Keratinocyte (primary cell): ENCODE measurements around the gene PCDHGB5. TPM values are rescaled to one million over a fixed set of nuclear protein-coding genes. Genes with fewer than 3 reads are reported as not detected.
"Not testable (repeated sequence)": the region's sequence is repeated elsewhere in the genome, so short reads cannot be mapped to it uniquely, and the experiment has no call there.

Experiments
- DNase-seq: peaks from one replicate; pipeline ENCODE4 v3.0.0-alpha.2; 2011; ENCODE audit warnings: low read depth, missing footprints, low spot score
- FAIRE-seq: peaks from 2 replicates; lab custom pipeline; 2011; peaks lifted over from hg19 to GRCh38; lab: Jason Lieb, UNC
- H2AFZ ChIP-seq: 2 replicates; pipeline ENCODE4 v1.6.0; 2012; ENCODE audit warnings: low read length, control low read depth, inconsistent platforms; ENCODE audit not compliant: control insufficient read depth
- H3K27ac ChIP-seq: 2 replicates; pipeline ENCODE4 v1.5.1; 2011; ENCODE audit warnings: low read length; ENCODE audit not compliant: control insufficient read depth, insufficient read depth
- H3K27me3 ChIP-seq: 3 replicates; pipeline ENCODE4 v1.6.0; 2011; ENCODE audit warnings: low read length; ENCODE audit not compliant: control insufficient read depth, insufficient read depth; ENCODE audit errors: extremely low read depth
- H3K36me3 ChIP-seq, 2 experiments: 2 replicates in 1 of 2; 3 replicates in 1 of 2; pipeline ENCODE4 v1.5.1; 2011; ENCODE audit warnings: low read length in 2 of 2, mild to moderate bottlenecking in 1 of 2; ENCODE audit not compliant: control insufficient read depth in 2 of 2, insufficient read depth in 2 of 2; ENCODE audit errors: extremely low read depth in 1 of 2
- H3K4me1 ChIP-seq: 3 replicates; pipeline ENCODE4 v1.5.1; 2011; ENCODE audit warnings: low read length; ENCODE audit not compliant: control insufficient read depth, insufficient read depth; ENCODE audit errors: extremely low read depth
- H3K4me2 ChIP-seq: 3 replicates; pipeline ENCODE4 v1.6.0; 2011; ENCODE audit warnings: low read depth, low read length; ENCODE audit not compliant: control insufficient read depth, insufficient read depth; ENCODE audit errors: extremely low read depth
- H3K4me3 ChIP-seq, 3 experiments: fragments of 200-600 bp in 1 of 3; sonication (generic) in 1 of 3; 2 replicates in 2 of 3; 3 replicates in 1 of 3; pipeline ENCODE4 v1.5.1; 2011 to 2016; ENCODE audit warnings: low read length in 3 of 3, mild to moderate bottlenecking in 3 of 3, control low read depth in 2 of 3, inconsistent platforms in 1 of 3, low read depth in 1 of 3, mixed read lengths in 1 of 3, mixed run types in 1 of 3, moderate library complexity in 1 of 3; ENCODE audit not compliant: control insufficient read depth in 2 of 3, insufficient read depth in 2 of 3; ENCODE audit errors: extremely low read depth in 1 of 3
- H3K79me2 ChIP-seq: 2 replicates; pipeline ENCODE4 v1.6.0; 2012; ENCODE audit warnings: low read length; ENCODE audit not compliant: control insufficient read depth, insufficient read depth
- H3K9ac ChIP-seq: 3 replicates; pipeline ENCODE4 v1.6.0; 2011; ENCODE audit warnings: low read length; ENCODE audit not compliant: control insufficient read depth, insufficient read depth; ENCODE audit errors: extremely low read depth
- H3K9me1 ChIP-seq: 3 replicates; pipeline ENCODE4 v1.6.0; 2011; ENCODE audit warnings: low read length; ENCODE audit not compliant: control insufficient read depth, insufficient read depth; ENCODE audit errors: extremely low read depth
- H3K9me3 ChIP-seq: 2 replicates; pipeline ENCODE4 v1.5.1; 2012; ENCODE audit warnings: low read depth, low read length; ENCODE audit not compliant: control insufficient read depth
- H4K20me1 ChIP-seq: 3 replicates; pipeline ENCODE4 v1.6.0; 2011; ENCODE audit warnings: low read length; ENCODE audit not compliant: control insufficient read depth, insufficient read depth; ENCODE audit errors: extremely low read depth
- EZH2 ChIP-seq: IDR thresholded peaks from one replicate; pipeline ENCODE4 v1.6.1; 2012; ENCODE audit warnings: inconsistent platforms, mild to moderate bottlenecking, low read length, moderate library complexity
- dilution Hi-C: fragments of 300-500 bp; cut with MboI; formaldehyde crosslinking; loops from one replicate; pipeline ENCODE4 v1.7.0; 2020; ENCODE audit warnings: low sequenced_read_pairs; ENCODE audit not compliant: extremely low pct_ligation_motif_present
- polyA plus RNA-seq, 5 experiments: library from polyadenylated mRNA; depleted of rRNA in 3 of 5; stranded (reverse) in 3 of 5; stranded (forward) in 1 of 5; unstranded in 1 of 5; fragments of >200 nt; gene quantifications; 1 replicate in 1 of 5; 2 replicates in 3 of 5; 3 replicates in 1 of 5; pipeline versions ENCODE4 v1.2.1 to v1.2.3, GENCODE V29; 2011 to 2012; ENCODE audit warnings: missing spikeins in 2 of 5, low read depth in 1 of 5, low replicate concordance in 1 of 5
- TF ChIP-seq, protein P1 (sequence below), 3 experiments: IDR thresholded peaks in 1 of 3; conservative IDR thresholded peaks in 1 of 3; optimal IDR thresholded peaks in 1 of 3; 2 replicates in 2 of 3; 3 replicates in 1 of 3; pipeline versions ENCODE3 to v1.5.1; 2011; ENCODE audit warnings: low read length in 3 of 3, mild to moderate bottlenecking in 3 of 3, moderate library complexity in 2 of 3, control low read depth in 1 of 3, inconsistent platforms in 1 of 3; ENCODE audit not compliant: insufficient read depth in 2 of 3; ENCODE audit errors: extremely low read depth in 1 of 3

PCDHGB5 gene
- polyA plus RNA-seq, 1 donor (not counting 4 experiments of a cell fraction or from before 2014, with no cell fraction given), result 1.8 TPM

DNA sequence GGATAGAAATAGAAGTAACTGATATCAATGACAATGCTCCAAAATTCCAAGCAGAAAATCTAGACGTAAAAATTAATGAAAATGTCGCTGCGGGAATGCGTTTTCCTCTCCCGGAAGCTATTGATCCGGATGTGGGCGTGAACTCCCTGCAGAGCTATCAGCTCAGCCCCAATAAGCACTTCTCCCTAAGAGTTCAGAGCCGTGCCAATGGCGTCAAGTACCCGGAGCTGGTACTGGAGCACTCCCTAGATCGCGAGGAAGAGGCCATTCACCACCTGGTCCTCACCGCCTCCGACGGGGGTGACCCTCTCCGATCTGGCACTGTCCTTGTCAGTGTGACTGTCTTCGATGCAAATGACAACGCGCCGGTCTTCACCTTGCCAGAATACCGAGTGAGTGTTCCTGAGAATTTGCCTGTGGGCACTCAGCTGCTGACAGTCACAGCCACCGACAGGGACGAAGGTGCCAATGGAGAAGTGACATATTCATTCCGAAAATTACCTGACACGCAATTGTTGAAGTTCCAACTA, 15.9 kb downstream of the PCDHGB5 start:
- dilution Hi-C loops, result no loop called here
- H2AFZ ChIP-seq, result peak overlapping the region; percentile 80
- no peak for TF ChIP-seq EZH2
- TF ChIP-seq, protein P1, sequence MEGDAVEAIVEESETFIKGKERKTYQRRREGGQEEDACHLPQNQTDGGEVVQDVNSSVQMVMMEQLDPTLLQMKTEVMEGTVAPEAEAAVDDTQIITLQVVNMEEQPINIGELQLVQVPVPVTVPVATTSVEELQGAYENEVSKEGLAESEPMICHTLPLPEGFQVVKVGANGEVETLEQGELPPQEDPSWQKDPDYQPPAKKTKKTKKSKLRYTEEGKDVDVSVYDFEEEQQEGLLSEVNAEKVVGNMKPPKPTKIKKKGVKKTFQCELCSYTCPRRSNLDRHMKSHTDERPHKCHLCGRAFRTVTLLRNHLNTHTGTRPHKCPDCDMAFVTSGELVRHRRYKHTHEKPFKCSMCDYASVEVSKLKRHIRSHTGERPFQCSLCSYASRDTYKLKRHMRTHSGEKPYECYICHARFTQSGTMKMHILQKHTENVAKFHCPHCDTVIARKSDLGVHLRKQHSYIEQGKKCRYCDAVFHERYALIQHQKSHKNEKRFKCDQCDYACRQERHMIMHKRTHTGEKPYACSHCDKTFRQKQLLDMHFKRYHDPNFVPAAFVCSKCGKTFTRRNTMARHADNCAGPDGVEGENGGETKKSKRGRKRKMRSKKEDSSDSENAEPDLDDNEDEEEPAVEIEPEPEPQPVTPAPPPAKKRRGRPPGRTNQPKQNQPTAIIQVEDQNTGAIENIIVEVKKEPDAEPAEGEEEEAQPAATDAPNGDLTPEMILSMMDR (optimal IDR thresholded peaks at IDR 0.05 in 1 of 3, IDR thresholded peaks at IDR 0.05 in 1 of 3, conservative IDR thresholded peaks at IDR 0.05 in 1 of 3; ENCODE audit: extremely low read depth in 1 of 3, insufficient read depth in 2 of 3, low read length in 3 of 3), result no peak

DNA sequence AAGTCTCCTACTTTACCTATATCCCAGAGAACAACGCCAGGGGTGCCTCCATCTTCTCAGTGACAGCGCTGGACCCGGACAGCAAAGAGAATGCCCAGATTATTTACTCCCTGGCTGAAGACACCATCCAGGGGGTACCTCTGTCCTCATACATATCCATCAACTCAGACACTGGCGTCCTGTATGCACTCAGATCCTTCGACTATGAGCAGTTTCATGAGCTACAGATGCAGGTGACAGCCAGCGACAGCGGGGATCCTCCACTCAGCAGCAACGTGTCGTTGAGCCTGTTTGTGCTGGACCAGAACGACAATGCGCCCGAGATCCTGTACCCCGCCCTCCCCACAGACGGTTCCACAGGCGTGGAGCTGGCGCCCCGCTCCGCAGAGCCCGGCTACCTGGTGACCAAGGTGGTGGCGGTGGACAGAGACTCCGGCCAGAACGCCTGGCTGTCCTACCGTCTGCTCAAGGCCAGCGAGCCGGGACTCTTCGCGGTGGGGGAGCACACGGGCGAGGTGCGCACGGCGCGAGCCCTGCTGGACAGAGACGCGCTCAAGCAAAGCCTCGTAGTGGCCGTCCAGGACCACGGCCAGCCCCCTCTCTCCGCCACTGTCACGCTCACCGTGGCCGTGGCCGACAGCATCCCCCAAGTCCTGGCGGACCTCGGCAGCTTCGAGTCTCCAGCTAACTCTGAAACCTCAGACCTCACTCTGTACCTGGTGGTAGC, 17.0 kb downstream of the PCDHGB5 start:
- H3K9me1 ChIP-seq, H3K9ac ChIP-seq, H3K4me3 ChIP-seq, dilution Hi-C loops, H2AFZ ChIP-seq, H3K4me1 ChIP-seq, H3K4me2 ChIP-seq, H3K79me2 ChIP-seq, H4K20me1 ChIP-seq, H3K36me3 ChIP-seq, FAIRE-seq, H3K27ac ChIP-seq, DNase-seq: not testable (repeated sequence)
- peaks cover 22% of the 10 kb centered on the region for H3K27me3 ChIP-seq
- H3K9me3 ChIP-seq, result peaks cover 23% of the 10 kb centered on the region

More for the DNA sequence above, 15.9 kb downstream of the PCDHGB5 start:
- H3K36me3 ChIP-seq, result no peaks in the 10 kb centered on the region
- no peak overlapping the region for H3K9ac ChIP-seq
- peaks cover 5% of the 10 kb centered on the region for H3K4me1 ChIP-seq
- DNase-seq, result no peak
- H3K4me3 ChIP-seq, result peak overlapping the region; percentile 35 to 76 (median 75)
- FAIRE-seq, result no peak
- no peaks in the 10 kb centered on the region for H3K79me2 ChIP-seq
- no peak overlapping the region for H3K27ac ChIP-seq
- H3K9me1 ChIP-seq, result no peaks in the 10 kb centered on the region
- H3K4me2 ChIP-seq, result peak overlapping the region; percentile 82
- peaks cover 23% of the 10 kb centered on the region for H3K9me3 ChIP-seq
- H4K20me1 ChIP-seq, result no peaks in the 10 kb centered on the region
- peaks cover 15% of the 10 kb centered on the region for H3K27me3 ChIP-seq

DNA sequence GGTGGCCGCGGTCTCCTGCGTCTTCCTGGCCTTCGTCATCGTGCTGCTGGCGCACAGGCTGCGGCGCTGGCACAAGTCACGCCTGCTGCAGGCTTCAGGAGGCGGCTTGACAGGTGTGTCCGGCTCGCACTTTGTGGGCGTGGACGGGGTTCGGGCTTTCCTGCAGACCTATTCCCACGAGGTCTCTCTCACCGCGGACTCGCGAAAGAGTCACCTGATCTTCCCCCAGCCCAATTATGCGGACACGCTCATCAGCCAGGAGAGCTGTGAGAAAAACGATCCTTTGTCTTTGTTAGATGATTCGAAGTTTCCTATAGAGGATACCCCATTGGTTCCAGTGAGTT, 17.5 kb downstream of the PCDHGB5 start:
- H3K4me1 ChIP-seq, dilution Hi-C loops, H3K9ac ChIP-seq, H3K36me3 ChIP-seq, DNase-seq, H3K27ac ChIP-seq, FAIRE-seq, H3K4me2 ChIP-seq, H3K4me3 ChIP-seq, H4K20me1 ChIP-seq, H3K79me2 ChIP-seq, H2AFZ ChIP-seq, H3K9me1 ChIP-seq: not testable (repeated sequence)
- Histone ChIP-seq H3K27me3 (peaks cover 21% of the 10 kb centered on the region), H3K9me3 (peaks cover 21% of the 10 kb centered on the region)
